GM18519 (cell line): Measurements from ENCODE around the gene ATG9A.

ENCODE experiments used
- ATAC-seq: cut with Tn5 transposase; IDR thresholded peaks from one replicate; pipeline ENCODE4 v1.9.1; 2021; ENCODE audit warnings: mild to moderate bottlenecking, moderate library complexity; ENCODE audit not compliant: unreplicated experiment, low FRiP score

Gene ATG9A

GRCh38 chr2:219178377-219179175 lies 50.9 kb downstream of the ATG9A start:
- no peak for ATAC-seq

- ATAC-seq: no peak
Measured at GRCh38 chr2:219177552-219178376, 51.7 kb downstream of the ATG9A start, which contains the start of gene RETREG2. Gene RETREG2, plus strand, starts transcription at chr2:219178275. Its CDS starts 78 bp downstream, at chr2:219178353.

DNA sequence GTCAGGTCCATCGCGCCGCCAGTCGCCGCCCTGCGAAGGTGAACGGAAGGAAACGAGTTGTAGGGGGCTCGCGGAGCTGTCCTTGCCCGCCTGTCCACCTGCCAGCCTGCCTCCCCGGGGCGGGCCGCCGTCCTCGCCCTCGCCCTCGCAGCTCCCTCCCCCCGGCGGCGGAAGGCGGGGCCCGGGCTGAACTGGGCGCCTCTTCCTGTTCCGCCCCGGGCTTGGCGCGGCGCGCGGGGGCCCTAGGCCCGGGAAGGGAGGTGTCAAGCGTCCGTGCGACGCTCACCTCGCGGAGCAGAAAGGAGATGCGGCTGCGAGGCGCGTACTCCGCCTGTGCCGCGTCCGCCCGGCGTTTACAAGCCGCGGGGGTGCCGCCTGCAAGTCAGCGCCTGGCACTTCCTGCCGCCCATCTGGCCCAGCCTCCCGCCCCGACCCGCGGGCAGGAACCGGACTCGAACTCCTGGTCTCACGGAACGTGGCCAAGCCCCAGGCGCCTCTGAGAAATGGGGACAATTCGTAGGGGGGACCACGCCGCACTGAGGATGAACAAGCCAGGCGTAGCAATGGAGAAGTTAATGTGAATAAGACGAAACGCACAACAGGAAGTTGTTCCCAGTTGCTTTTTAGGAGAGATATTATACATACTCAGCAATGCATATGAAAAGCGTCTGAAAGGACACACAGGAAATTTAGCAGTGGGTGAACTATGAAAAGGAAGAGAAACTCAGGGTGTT lies 52.5 kb downstream of the ATG9A start, which contains the start of gene CNPPD1:
Gene CNPPD1 (minus strand): TSS at position 108 of the 734 bp plus-strand sequence. CDS start 97 bp downstream, at position 11.
- ATAC-seq: peak; percentile 51

DNA sequence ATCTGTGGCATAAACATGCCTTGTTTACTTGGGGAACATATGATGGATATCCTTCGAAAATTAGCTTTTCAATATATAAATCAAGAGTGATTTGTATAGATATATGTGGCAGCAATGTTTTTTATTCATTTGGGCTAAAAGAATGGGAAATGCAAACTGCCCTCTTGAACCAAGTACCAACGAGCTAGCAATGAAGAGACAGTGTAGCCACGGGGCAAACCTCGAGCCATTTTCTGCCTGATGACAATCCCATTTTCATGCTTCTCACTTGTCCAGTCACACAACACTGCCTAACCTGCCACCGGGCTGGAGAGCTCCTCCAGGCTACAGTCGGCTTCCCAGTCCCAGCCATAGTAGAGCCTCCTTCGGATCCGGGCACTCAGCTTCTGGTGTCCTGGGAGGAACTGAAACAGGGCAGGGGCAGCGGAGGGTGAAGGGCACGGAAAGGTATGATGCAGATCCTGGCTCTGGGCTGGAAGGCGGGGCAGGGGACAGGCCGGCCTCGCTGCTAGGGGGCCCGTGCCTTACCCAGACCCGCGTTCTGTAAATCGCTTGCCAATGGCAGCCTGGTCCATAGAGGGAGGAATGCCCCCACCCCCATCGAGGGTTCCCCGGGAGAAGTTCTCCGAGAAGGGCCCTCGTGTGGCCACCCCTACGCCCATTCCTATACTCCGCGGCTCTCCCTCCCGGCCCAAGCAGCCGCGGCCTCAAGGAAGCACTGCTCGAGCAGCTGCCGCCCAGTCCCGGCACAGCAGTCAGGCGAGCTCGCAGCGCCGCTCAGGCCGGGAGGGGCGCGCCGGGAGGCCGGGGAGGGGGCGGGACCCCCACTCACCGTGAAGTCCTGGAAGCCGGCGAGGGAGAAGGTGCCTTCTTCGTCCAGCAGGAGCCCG lies 53.3 kb downstream of the ATG9A start:
- ATAC-seq: no peak

DNA sequence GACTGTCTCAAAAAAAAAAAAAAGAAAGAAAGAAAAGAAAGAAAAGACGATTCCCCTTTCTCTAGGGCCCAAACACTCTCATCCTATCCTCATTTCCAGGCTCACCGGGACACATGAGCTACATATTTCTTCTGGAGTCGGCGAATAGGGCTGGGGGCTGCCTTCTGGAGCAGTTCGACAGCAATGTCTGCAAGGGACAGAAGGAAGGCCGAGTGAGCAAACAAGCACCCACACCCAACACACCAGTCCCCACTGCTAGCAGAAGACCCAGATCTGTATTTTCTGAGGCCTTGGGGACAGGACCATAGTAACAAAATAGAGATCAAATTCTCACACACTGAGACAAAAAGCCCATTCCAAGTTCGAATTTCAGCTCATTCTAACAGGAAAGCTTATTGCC lies 54.0 kb downstream of the ATG9A start:
- ATAC-seq: no peak

DNA sequence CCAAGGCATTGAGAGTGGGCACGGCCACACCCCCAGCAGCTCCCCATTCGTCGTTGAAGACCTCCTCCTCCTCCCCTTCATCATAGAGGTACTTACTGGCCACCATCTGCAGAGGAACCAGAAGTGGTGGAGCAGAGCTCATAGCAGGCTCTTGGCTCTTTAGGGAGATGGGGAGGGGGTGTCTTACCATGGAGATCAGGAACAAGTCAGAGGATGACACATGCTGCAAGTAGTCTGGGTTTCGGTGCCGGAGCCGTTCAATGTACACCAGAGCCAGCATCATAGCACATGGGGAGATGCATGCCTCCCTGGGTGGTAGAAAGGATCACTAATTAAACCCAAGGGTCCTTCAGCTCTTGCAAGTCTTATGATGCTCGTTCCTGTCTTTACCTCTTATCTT lies 54.6 kb downstream of the ATG9A start:
- ATAC-seq: no peak

- ATAC-seq: no peak
Measured at GRCh38 chr2:219174146-219174545, 55.3 kb downstream of the ATG9A start.

- no peak for ATAC-seq
Measured at GRCh38 chr2:219173176-219173575, 56.3 kb downstream of the ATG9A start.

DNA sequence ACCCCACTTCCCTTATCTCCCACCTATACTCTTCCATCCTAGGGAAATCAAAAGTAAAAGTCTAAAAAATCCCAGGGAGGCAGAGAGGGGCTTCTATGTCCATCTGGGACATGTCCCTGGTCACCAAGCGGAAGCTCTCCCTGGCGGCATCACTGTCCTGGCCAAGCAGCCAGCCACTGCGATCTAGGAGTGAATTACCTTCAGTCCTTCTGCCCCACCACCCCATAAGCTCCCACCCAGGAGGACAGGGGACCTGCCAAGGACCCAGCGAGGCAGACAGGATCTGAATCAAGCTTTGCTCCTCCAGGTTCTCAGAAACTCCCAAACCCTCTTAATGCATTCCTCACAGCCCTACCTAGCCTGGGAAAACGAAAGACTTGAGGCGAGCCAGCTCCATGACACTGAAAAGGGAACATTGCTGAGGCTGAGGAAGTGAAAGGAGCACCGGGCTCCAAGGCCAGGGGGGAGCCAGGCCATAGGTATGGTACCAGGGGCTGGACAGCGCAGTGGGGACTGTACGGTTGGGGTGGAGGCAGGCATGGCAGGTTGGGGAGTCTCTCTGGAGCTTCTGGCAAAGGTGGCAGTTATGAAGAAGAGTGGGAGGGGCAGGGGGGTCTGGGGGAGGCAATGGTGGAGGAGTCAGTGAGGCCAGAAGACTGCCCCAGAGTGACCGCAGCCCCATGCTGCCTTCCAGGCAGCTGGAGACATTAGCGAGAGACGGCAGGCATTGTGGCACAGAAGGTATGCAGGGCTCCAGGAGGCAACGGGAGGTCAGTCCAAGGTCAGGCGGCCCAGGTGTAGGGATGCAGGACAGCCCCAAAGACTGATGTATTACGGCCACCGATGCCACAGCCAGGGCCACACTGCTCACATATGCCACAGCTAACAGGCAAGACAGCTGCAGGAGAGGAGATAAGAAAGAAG lies 56.9 kb downstream of the ATG9A start:
- ATAC-seq: no peak

- no peak for ATAC-seq
Measured at GRCh38 chr2:219171231-219171651, 58.2 kb downstream of the ATG9A start.

DNA sequence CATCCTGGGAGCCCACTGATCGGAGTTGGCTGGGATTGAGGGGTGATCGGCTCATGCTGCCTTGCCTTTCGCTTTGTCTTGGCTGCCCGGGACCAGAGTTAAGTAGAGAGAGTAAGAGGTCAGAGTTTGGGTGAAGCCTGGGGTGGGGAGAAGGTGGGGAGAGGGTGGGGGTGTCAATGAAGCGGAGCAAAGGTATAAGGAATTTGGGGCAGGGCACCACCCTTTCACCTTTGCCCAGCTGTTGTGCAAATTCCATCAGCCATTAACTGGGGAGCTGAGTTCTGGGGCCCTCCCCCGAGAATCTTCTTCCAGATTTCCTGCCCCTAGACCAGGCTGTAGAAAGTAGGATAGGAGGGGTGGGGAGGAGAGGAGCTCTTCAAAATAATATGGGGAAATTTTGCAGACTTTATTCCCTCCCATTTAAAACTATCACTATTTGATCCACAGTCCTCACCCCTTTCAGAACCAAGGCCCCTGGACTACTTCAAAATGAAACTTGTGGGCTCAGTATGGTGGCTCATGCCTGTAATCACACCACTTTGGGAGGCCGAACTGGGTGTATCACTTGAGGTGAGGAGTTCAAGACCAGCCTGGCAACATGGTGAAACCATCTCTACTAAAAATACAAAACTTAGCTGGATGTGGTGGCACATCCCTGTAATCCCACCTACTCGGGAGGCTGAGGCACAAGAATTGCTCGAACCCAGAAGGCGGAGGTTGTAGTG lies 59.3 kb downstream of the ATG9A start, which contains the start of gene SLC23A3:
Gene SLC23A3 (minus strand): TSS at position 100 of the 725 bp plus-strand sequence. CDS start 45 bp downstream, at position 55.
- ATAC-seq: no peak
